ENCODE results near the gene USP21.

DNA sequence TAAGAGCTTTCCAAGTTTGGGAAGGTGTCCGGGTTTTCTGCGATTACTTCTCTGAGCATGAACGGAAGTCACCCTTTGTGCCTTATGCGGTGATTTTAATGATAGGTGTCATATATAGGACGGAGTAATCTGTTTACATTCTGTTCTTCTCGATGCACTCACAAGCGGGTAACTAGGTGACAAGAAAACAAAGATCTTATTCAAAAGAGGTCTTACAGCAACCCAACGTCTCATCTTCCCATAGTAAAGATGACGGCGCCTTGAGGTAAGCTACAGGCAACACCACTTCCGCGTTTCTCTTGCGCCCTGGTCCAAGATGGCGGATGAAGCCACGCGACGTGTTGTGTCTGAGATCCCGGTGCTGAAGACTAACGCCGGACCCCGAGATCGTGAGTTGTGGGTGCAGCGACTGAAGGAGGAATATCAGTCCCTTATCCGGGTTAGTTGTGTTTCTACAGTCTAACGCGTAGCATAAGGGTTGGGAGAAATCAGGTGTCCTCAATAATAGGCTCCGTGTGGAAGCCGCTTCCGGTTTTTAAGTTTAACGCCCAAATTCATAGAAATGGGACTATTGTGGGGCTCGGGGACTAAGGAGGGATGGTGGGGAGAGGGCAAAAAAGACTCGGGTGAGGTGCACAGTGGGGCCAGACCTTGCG, 5.5 kb upstream of the USP21 start, which contains the start of gene UFC1:
- TF ChIP-seq, protein P1, sequence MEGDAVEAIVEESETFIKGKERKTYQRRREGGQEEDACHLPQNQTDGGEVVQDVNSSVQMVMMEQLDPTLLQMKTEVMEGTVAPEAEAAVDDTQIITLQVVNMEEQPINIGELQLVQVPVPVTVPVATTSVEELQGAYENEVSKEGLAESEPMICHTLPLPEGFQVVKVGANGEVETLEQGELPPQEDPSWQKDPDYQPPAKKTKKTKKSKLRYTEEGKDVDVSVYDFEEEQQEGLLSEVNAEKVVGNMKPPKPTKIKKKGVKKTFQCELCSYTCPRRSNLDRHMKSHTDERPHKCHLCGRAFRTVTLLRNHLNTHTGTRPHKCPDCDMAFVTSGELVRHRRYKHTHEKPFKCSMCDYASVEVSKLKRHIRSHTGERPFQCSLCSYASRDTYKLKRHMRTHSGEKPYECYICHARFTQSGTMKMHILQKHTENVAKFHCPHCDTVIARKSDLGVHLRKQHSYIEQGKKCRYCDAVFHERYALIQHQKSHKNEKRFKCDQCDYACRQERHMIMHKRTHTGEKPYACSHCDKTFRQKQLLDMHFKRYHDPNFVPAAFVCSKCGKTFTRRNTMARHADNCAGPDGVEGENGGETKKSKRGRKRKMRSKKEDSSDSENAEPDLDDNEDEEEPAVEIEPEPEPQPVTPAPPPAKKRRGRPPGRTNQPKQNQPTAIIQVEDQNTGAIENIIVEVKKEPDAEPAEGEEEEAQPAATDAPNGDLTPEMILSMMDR (IDR thresholded peaks at IDR 0.05) = no peak
- TF ChIP-seq POLR2A (IDR thresholded peaks at IDR 0.05) (peak; percentile 61), EP300 (IDR thresholded peaks at IDR 0.05; ENCODE audit: low read depth) (no peak)

Measured in transverse colon (tissue), 3 donors.